Stimulated activated naive CD8-positive, alpha-beta T cell treated with anti-CD3 and anti-CD28 coated beads, Interleukin-15, Interleukin-2, amounts not matched to agents 100 U/mL and 50 U/mL, for 24 hours (primary cell): ENCODE results near the gene RPS10.
"Not testable (repeated sequence)": the region's sequence is repeated elsewhere in the genome, so short reads cannot be mapped to it uniquely, and the experiment has no call there.

Experiments
- ATAC-seq: fragments of 150-1000 bp; cut with Tn5 transposase; one replicate; pipeline ENCODE4 v1.10.0; 2021
- DNase-seq: peaks from one replicate; pipeline ENCODE4 v3.0.0; 2021

The RPS10 gene

GRCh38 chr6:34392497-34393190 is 33.2 kb downstream of the RPS10 start, which contains the start of gene NUDT3:
NUDT3 (minus strand) TSS chr6:34392669; CDS start chr6:34392362, 307 bp downstream.
- DNase-seq (peak; percentile 95), ATAC-seq (peak; percentile 92)

GRCh38 chr6:34391786-34392496 is 33.9 kb downstream of the RPS10 start:
- ATAC-seq (peak; percentile 55), DNase-seq (peak; percentile 63)

- DNase-seq (no peak), ATAC-seq (no peak)
These were observed 34.4 kb downstream of the RPS10 start for GRCh38 chr6:34391473-34391785.

GRCh38 chr6:34390531-34391472 is 35.1 kb downstream of the RPS10 start:
- peak; percentile 15 for DNase-seq
- ATAC-seq = no peak

- ATAC-seq (no peak), DNase-seq (no peak)
These were observed 36.8 kb downstream of the RPS10 start for GRCh38 chr6:34389034-34389433.

- no peak for ATAC-seq
- DNase-seq = no peak
These were observed 37.4 kb downstream of the RPS10 start for GRCh38 chr6:34388421-34388820.

- DNase-seq = no peak
- no peak for ATAC-seq
These were observed 39.3 kb downstream of the RPS10 start for GRCh38 chr6:34386316-34387137.

- DNase-seq = no peak
These were observed 40.1 kb downstream of the RPS10 start for GRCh38 chr6:34385793-34386195.

GRCh38 chr6:34384321-34385153 is 41.3 kb downstream of the RPS10 start:
- DNase-seq (no peak), ATAC-seq (no peak)

More at GRCh38 chr6:34385793-34386195, 40.1 kb downstream of the RPS10 start:
- ATAC-seq = no peak

- ATAC-seq = no peak
- no peak for DNase-seq
These were observed 42.1 kb downstream of the RPS10 start for GRCh38 chr6:34383656-34384320.

- DNase-seq (no peak), ATAC-seq (no peak)
These were observed 42.7 kb downstream of the RPS10 start for GRCh38 chr6:34383161-34383631.

- ATAC-seq = no peak
- no peak for DNase-seq
These were observed 44.8 kb downstream of the RPS10 start for GRCh38 chr6:34381081-34381480.

- no peak for ATAC-seq
- DNase-seq = no peak
These were observed 47.4 kb downstream of the RPS10 start for GRCh38 chr6:34378470-34378869.

GRCh38 chr6:34377984-34378383 is 47.9 kb downstream of the RPS10 start:
- ATAC-seq = no peak
- DNase-seq = no peak

- not testable (repeated sequence) for DNase-seq, ATAC-seq
These were observed 48.3 kb downstream of the RPS10 start for GRCh38 chr6:34377571-34377970.

GRCh38 chr6:34375833-34376232 is 50.0 kb downstream of the RPS10 start:
- DNase-seq (no peak), ATAC-seq (no peak)

- DNase-seq = no peak
- no peak for ATAC-seq
These were observed 51.4 kb downstream of the RPS10 start for GRCh38 chr6:34374508-34374907.

- ATAC-seq (no peak), DNase-seq (no peak)
These were observed 51.8 kb downstream of the RPS10 start for GRCh38 chr6:34374069-34374468.

GRCh38 chr6:34373511-34373910 is 52.4 kb downstream of the RPS10 start:
- no peak for ATAC-seq

GRCh38 chr6:34371865-34372264 is 54.0 kb downstream of the RPS10 start:
- DNase-seq = not testable (repeated sequence)

More at GRCh38 chr6:34373511-34373910, 52.4 kb downstream of the RPS10 start:
- DNase-seq = no peak

More at GRCh38 chr6:34371865-34372264, 54.0 kb downstream of the RPS10 start:
- ATAC-seq = not testable (repeated sequence)
